Esophagus (tissue), 2 donors: ENCODE results near the gene TNIK. TPM values are rescaled to one million over a fixed set of nuclear protein-coding genes. Genes with fewer than 3 reads are reported as not detected.
"Not testable (repeated sequence)": the region's sequence is repeated elsewhere in the genome, so short reads cannot be mapped to it uniquely, and the experiment has no call there.

Experiments
- H3K27ac ChIP-seq, 2 donors: one replicate each; pipeline ENCODE4 v1.5.1; 2013; ENCODE audit warnings: low read depth in 2 of 2, mild to moderate bottlenecking in 2 of 2, inconsistent platforms in 1 of 2, low read length in 1 of 2, moderate library complexity in 1 of 2
- H3K27me3 ChIP-seq, 2 donors: one replicate each; pipeline ENCODE4 v1.6.1; 2013; ENCODE audit warnings: low read length in 2 of 2, control low read depth in 1 of 2, mild to moderate bottlenecking in 1 of 2; ENCODE audit not compliant: insufficient read depth in 2 of 2, control insufficient read depth in 1 of 2
- H3K36me3 ChIP-seq, 2 donors: one replicate each; pipeline ENCODE4 v1.6.1; 2013; ENCODE audit warnings: low read length in 1 of 2; ENCODE audit not compliant: control insufficient read depth in 2 of 2, insufficient read depth in 2 of 2
- H3K4me1 ChIP-seq, 2 donors: one replicate each; pipeline ENCODE4 v1.6.1; 2013; ENCODE audit warnings: low read length in 1 of 2; ENCODE audit not compliant: control insufficient read depth in 2 of 2, insufficient read depth in 2 of 2
- H3K4me3 ChIP-seq, 2 donors: one replicate each; pipeline ENCODE4 v1.5.1; 2013; ENCODE audit warnings: low read length in 2 of 2, mild to moderate bottlenecking in 2 of 2, low read depth in 1 of 2, moderate library complexity in 1 of 2
- H3K9me3 ChIP-seq, 2 donors: one replicate each; pipeline ENCODE4 v1.6.1; 2013; ENCODE audit warnings: mild to moderate bottlenecking in 2 of 2, low read depth in 1 of 2, low read length in 1 of 2, moderate library complexity in 1 of 2; ENCODE audit not compliant: control insufficient read depth in 2 of 2, insufficient read depth in 1 of 2
- WGBS, 2 donors: extraction: QIAGEN DNeasy Blood & Tissue Kit; methylation state at CpG; one replicate each; pipeline ENCODE4 v1.1.7; 2013; 5-methylcytosine and 5-hydroxymethylcytosine counted together
- polyA plus RNA-seq, 2 donors: library from polyadenylated mRNA; stranded (reverse); fragments of 200-250 nt; gene quantifications; one replicate each; pipeline ENCODE4 v1.2.3, GENCODE V29; 2013
- donor health status: healthy with polysubstance abuse.
- donor health status: Bipolar disorder and iron deficiency.

Gene TNIK
- polyA plus RNA-seq, 2 donors: 2.2 to 3.2 TPM

DNA sequence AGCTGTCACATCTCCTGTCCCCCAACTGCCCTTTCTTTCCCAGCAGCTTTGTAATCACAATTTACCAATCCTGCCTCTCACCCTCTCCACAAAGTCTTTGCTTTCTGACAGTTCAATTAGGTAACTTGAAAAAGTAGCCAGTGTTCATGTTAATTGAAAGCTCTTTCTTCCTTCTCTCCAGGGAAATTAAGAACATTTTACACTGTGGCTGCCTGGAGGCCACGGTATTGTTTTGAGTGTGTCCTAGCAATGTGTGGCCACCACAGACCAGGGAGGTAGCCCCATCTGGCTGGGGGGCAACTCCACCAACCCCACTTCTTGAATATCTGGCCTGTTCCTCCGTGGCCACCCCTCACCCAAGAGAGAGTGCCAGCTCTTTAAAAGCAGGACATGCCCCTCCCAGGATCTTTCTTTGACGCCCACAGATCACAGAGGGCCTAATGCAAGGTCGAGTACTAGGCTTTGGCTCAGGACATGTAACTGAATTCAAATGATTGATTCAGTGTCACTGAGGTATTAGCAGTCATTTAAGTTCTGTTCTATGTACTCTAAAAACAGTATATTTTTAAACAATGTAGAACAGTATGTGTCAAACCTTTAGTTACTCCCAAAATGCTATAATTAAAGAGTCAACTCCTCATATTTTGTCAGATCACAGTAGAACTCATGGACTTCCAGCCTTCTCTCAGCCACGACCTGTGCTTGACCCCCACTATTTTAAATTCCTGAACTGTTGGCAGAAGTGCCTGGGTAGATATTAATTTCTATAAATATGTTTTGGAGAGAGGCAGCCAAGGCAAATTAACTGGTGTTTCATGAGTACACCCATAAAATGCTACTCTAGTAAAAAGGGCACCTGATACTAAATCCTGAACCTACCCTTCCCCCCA lies 164.5 kb downstream of the TNIK start:
- Histone ChIP-seq H3K27me3 (no peaks in the 10 kb centered on the region), H3K4me3 (no peak overlapping the region), H3K4me1 (peaks cover 0 to 2% of the 10 kb centered on the region in 2 donors), H3K27ac (peak overlapping the region in 1 of 2 donors; percentile 59), H3K9me3 (peaks cover 0 to 3% of the 10 kb centered on the region in 2 donors), H3K36me3 (no peaks in the 10 kb centered on the region)
- 48 to 54% methylated on average over 5 of the region's 5 CpGs for WGBS, 2 donors

DNA sequence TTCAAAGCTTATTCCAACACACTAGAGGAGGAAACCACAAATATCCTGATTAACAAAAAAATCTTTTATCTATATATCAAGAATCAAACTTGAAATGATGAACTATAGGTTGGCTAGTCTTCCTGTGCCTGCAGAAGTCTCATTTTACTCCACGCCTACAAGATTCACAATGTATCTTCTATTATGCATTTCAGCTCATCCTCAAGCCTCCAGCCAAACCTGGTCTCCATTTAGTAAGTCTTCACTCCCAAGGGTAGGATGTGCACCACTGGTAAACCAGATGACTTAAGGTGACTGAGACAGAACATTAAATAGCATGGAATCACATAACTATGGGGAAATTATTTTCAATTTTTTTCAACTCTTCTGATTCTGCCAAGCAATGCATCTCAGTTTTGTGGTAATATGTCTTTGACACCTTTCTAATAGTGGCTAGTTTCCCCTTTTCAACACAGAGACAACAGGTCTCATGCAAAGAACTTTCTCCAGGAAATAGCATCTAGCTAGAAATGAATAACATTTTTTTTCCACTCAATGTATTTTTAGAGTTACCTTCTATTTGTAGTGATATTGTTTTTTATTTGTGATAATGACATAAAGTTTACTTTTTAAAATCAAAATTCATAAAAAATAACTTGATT lies 166.9 kb downstream of the TNIK start:
- H3K4me1 ChIP-seq: peaks cover 0 to 2% of the 10 kb centered on the region in 2 donors
- WGBS, 2 donors: 89 to 93% methylated on average over 1 of the region's 1 CpG
- H3K9me3 ChIP-seq: no peaks in the 10 kb centered on the region
- no peaks in the 10 kb centered on the region for H3K27me3 ChIP-seq
- H3K4me3 ChIP-seq: no peak overlapping the region
- no peaks in the 10 kb centered on the region for H3K36me3 ChIP-seq
- no peak overlapping the region for H3K27ac ChIP-seq

DNA sequence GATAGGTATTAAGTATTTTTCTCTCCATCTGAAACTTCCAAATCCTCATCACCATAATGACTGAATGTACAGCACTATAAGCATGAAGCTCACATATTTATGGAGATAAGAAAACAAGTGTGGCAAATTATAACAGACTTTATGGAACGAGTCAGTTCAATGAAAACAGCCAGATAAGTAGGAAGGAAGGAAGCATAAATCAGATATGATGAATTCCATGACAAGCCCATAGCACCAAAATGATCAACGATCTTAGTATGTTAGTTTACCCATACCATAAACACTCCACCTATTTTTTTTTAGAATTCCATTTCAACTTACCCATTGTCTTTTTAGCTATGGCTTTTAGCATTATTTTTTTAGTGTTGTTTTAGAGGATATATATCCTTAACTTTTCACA lies 169.5 kb downstream of the TNIK start:
- Histone ChIP-seq H3K4me1 (peaks cover 0 to 2% of the 10 kb centered on the region in 2 donors), H3K4me3 (no peak overlapping the region), H3K36me3 (no peaks in the 10 kb centered on the region), H3K27ac (no peak overlapping the region), H3K27me3 (no peaks in the 10 kb centered on the region), H3K9me3 (no peaks in the 10 kb centered on the region)
- 56 to 59% methylated on average over 2 of the region's 2 CpGs for WGBS, 2 donors

DNA sequence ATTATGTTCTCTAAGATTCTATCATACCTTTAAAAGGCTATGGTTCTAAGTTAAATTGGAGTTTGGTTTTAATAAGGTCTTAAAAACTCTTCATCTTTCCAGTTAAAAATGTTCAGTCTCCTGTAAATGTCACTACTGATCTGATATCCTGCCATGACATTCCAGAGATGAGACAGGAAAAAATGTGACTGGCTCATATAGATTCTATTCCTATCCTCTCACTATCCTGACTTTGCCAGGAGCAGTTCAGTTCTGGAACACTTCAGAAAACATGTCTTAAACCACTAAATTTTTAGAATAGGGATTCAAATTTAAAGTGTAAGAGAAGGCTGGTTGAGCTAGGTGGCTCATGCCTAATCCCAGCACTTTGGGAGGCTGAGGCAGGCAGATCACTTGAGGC lies 170.9 kb downstream of the TNIK start:
- Histone ChIP-seq H3K27me3 (no peaks in the 10 kb centered on the region), H3K27ac (no peak overlapping the region), H3K4me3 (no peak overlapping the region), H3K4me1 (no peaks in the 10 kb centered on the region), H3K36me3 (no peaks in the 10 kb centered on the region), H3K9me3 (no peaks in the 10 kb centered on the region)

DNA sequence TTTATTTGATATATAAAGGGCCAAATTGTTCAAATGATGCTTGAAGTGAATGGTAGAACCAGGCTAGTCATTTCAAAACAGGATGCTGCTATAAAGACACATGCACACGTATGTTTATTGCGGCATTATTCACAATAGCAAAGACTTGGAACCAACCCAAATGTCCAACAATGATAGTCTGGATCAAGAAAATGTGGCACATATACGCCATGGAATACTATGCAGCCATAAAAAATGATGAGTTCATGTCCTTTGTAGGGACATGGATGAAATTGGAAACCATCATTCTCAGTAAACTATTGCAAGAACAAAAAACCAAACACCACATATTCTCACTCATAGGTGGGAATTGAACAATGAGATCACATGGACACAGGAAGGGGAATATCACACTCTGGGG lies 172.4 kb downstream of the TNIK start:
- H3K9me3 ChIP-seq, H3K36me3 ChIP-seq, H3K4me3 ChIP-seq, H3K27me3 ChIP-seq, H3K4me1 ChIP-seq, H3K27ac ChIP-seq: not testable (repeated sequence)
- 85 to 91% methylated on average over 3 of the region's 3 CpGs for WGBS, 2 donors

DNA sequence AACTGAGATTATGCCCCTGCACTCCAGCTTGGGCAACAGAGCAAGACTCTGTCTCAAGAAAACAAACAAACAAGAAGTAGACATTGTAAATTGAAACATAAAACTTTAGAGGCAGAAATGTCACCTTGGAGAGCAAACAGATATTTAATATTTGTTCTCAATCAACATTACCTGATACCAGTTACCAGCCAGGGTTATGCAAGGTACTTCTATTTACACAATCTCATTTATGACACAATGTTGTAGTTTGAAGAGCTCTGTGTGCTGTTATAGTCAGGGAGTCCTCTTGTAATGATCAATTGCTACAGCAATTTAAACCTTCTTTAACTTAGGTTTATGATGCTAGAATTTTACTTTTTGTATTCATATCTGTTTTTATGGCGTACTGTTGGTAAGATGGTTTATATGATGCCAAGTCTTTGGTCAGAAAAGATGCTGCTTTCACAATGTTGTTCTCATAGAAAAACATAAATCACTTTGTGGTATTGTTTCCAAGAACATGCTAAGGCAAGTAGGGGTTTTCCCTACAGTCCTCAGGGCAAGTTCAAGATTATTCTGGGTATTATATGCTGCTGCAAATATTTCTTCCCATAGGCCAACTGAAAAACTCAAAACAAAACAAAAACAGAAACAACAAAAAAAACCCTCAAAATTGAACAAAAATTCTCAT lies 173.5 kb downstream of the TNIK start:
- H3K9me3 ChIP-seq: no peaks in the 10 kb centered on the region
- no peak overlapping the region for H3K4me3 ChIP-seq
- no peaks in the 10 kb centered on the region for H3K36me3 ChIP-seq
- no peak overlapping the region for H3K27ac ChIP-seq
- peaks cover 0 to 3% of the 10 kb centered on the region in 2 donors for H3K4me1 ChIP-seq
- WGBS, 2 donors: 26 to 60% methylated on average over 1 of the region's 1 CpG
- H3K27me3 ChIP-seq: no peaks in the 10 kb centered on the region

DNA sequence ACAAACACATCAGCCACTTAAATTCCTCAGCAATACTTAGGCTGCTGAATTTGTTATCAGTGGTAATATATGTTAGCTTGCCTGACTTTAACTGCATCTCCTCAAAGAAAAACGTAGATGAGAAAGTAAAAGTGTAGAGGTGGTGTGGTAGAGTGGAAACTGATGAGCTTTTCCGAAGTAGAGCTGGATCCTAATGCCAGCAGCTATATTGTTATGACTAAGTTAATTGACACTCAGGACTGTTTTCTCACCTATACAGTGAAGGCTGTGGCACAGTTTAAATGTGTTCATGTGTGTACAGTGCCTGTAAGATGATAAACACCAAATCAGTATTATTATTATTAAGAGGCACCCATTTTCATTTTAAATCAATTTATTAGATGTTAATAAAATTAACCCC lies 174.9 kb downstream of the TNIK start:
- no peaks in the 10 kb centered on the region for H3K36me3 ChIP-seq
- H3K4me3 ChIP-seq: no peak overlapping the region
- peaks cover 0 to 3% of the 10 kb centered on the region in 2 donors for H3K4me1 ChIP-seq
- no peak overlapping the region for H3K27ac ChIP-seq
- H3K27me3 ChIP-seq: no peaks in the 10 kb centered on the region
- H3K9me3 ChIP-seq: no peaks in the 10 kb centered on the region
- WGBS, 2 donors: 59 to 67% methylated on average over 2 of the region's 2 CpGs

DNA sequence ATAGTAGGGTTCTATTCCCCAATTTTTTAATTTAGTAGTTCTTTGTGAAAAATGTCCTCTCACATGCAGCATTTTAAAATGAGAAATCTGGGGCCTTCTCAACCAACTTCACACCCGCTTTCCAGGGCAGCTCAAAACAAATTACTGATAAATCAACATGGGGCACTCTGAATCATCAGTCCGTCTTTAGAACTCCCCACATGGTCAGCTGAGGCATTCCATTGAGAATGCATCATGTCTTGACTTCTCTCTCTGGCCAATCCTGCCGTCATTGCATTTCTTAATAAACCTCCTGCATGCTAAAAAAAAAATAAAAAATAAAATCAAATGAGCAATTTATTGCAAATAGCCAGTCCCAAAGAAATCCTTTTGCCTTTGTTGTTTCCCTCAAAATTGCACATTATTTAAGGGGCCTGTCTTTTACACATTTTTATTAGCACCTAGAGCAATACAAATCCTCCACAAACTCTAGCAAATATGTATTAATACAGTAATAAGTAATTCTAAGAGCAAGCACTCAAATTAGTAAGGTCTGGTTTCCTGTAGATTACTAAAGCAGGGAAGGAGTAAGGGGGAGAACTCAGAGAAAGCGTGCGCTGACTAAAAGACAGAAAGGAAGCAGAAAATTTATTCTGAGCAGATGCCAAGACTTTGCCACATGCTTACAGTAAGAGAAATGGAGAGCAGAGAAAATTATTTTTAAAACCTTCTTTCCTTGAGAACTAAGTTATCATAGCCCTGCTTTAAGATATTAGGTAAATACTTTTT lies 175.7 kb downstream of the TNIK start:
- Histone ChIP-seq H3K27ac (no peak overlapping the region), H3K9me3 (no peaks in the 10 kb centered on the region), H3K36me3 (no peaks in the 10 kb centered on the region), H3K27me3 (no peaks in the 10 kb centered on the region), H3K4me3 (no peak overlapping the region), H3K4me1 (peaks cover 0 to 3% of the 10 kb centered on the region in 2 donors)
- 55 to 64% methylated on average over 5 of the region's 5 CpGs for WGBS, 2 donors

DNA sequence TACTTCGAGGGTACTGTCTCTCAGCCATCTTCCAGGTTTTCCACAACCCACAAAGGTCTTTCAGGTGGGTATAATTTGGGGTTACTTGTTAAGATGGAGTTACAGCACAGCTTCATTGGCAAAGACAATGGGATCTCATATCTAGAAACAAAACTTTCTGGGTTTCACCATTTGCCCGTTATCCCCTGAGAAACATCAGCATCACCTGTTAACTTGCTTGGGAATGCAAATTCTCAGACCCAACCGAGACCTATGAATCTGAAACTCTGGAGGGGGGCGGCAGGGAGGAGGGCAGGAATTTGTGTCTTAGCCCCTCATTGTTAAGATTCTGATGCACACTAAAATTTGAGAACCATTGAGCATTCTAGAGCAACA lies 176.4 kb downstream of the TNIK start:
- Histone ChIP-seq H3K27ac (peak overlapping the region; percentile 4 to 64), H3K36me3 (no peaks in the 10 kb centered on the region), H3K9me3 (no peaks in the 10 kb centered on the region), H3K27me3 (no peaks in the 10 kb centered on the region), H3K4me3 (no peak overlapping the region), H3K4me1 (peaks cover 0 to 3% of the 10 kb centered on the region in 2 donors)
- WGBS, 2 donors: 85% methylated on average over 4 of the region's 4 CpGs
